IPS-18a (cell line): ENCODE results near the gene PCDH12.

Source experiments
- H3K27ac ChIP-seq: one replicate; pipeline ENCODE4 v1.5.1; 2013; ENCODE audit warnings: low read length
- H3K27me3 ChIP-seq: one replicate; pipeline ENCODE4 v1.6.1; 2013; ENCODE audit warnings: mild to moderate bottlenecking, low read length; ENCODE audit not compliant: control insufficient read depth, insufficient read depth
- H3K36me3 ChIP-seq: one replicate; pipeline ENCODE4 v1.6.1; 2013; ENCODE audit warnings: low read depth, low read length; ENCODE audit not compliant: control insufficient read depth
- H3K4me1 ChIP-seq: one replicate; pipeline ENCODE4 v1.6.1; 2013; ENCODE audit warnings: low read depth, low read length; ENCODE audit not compliant: control insufficient read depth
- H3K4me3 ChIP-seq: one replicate; pipeline ENCODE4 v1.5.1; 2013; ENCODE audit warnings: low read length
- H3K9ac ChIP-seq: one replicate; pipeline ENCODE4 v1.6.1; 2013; ENCODE audit warnings: mild to moderate bottlenecking, low read length, moderate library complexity
- H3K9me3 ChIP-seq: one replicate; pipeline ENCODE4 v1.6.1; 2013; ENCODE audit warnings: low read depth, low read length; ENCODE audit not compliant: control insufficient read depth

The PCDH12 gene

GRCh38 chr5:141914797-141915196 is 43.2 kb downstream of the PCDH12 start:
- no peak overlapping the region for H3K9ac ChIP-seq
- peaks cover 15% of the 10 kb centered on the region for H3K4me1 ChIP-seq
- H3K9me3 ChIP-seq, result no peaks in the 10 kb centered on the region
- H3K27ac ChIP-seq, result no peak overlapping the region
- peaks cover 14% of the 10 kb centered on the region for H3K27me3 ChIP-seq
- no peaks in the 10 kb centered on the region for H3K36me3 ChIP-seq
- no peak overlapping the region for H3K4me3 ChIP-seq

GRCh38 chr5:141914199-141914743 is 43.7 kb downstream of the PCDH12 start:
- H3K27me3 ChIP-seq, result peaks cover 14% of the 10 kb centered on the region
- no peaks in the 10 kb centered on the region for H3K36me3 ChIP-seq
- no peaks in the 10 kb centered on the region for H3K9me3 ChIP-seq
- peak overlapping the region; percentile 48 for H3K4me3 ChIP-seq
- H3K27ac ChIP-seq, result no peak overlapping the region
- peaks cover 15% of the 10 kb centered on the region for H3K4me1 ChIP-seq
- H3K9ac ChIP-seq, result peak overlapping the region; percentile 4

- Histone ChIP-seq H3K4me3 (peak overlapping the region; percentile 48), H3K9ac (peak overlapping the region; percentile 4), H3K9me3 (no peaks in the 10 kb centered on the region), H3K4me1 (peaks cover 15% of the 10 kb centered on the region), H3K36me3 (no peaks in the 10 kb centered on the region), H3K27ac (no peak overlapping the region), H3K27me3 (peaks cover 14% of the 10 kb centered on the region)
Observed at GRCh38 chr5:141913560-141914198, 44.3 kb downstream of the PCDH12 start.

- Histone ChIP-seq H3K9me3 (no peaks in the 10 kb centered on the region), H3K27me3 (peaks cover 14% of the 10 kb centered on the region), H3K36me3 (no peaks in the 10 kb centered on the region), H3K4me1 (peaks cover 8% of the 10 kb centered on the region), H3K9ac (no peak overlapping the region), H3K27ac (no peak overlapping the region), H3K4me3 (no peak overlapping the region)
Observed at GRCh38 chr5:141910271-141910673, 47.7 kb downstream of the PCDH12 start.

GRCh38 chr5:141909212-141909611 is 48.8 kb downstream of the PCDH12 start:
- H3K27me3 ChIP-seq, result peaks cover 14% of the 10 kb centered on the region
- H3K4me1 ChIP-seq, result peaks cover 8% of the 10 kb centered on the region
- H3K9ac ChIP-seq, result no peak overlapping the region
- no peaks in the 10 kb centered on the region for H3K9me3 ChIP-seq
- H3K27ac ChIP-seq, result no peak overlapping the region
- no peak overlapping the region for H3K4me3 ChIP-seq
- H3K36me3 ChIP-seq, result no peaks in the 10 kb centered on the region

GRCh38 chr5:141908796-141909195 is 49.2 kb downstream of the PCDH12 start:
- Histone ChIP-seq H3K4me1 (peaks cover 7% of the 10 kb centered on the region), H3K9me3 (no peaks in the 10 kb centered on the region), H3K27ac (no peak overlapping the region), H3K36me3 (no peaks in the 10 kb centered on the region), H3K27me3 (peaks cover 11% of the 10 kb centered on the region), H3K9ac (no peak overlapping the region), H3K4me3 (no peak overlapping the region)

GRCh38 chr5:141906972-141907371 is 51.0 kb downstream of the PCDH12 start:
- H3K27ac ChIP-seq, result no peak overlapping the region
- H3K27me3 ChIP-seq, result no peaks in the 10 kb centered on the region
- no peak overlapping the region for H3K4me3 ChIP-seq
- H3K4me1 ChIP-seq, result no peaks in the 10 kb centered on the region
- H3K9ac ChIP-seq, result no peak overlapping the region
- H3K36me3 ChIP-seq, result no peaks in the 10 kb centered on the region
- no peaks in the 10 kb centered on the region for H3K9me3 ChIP-seq

- Histone ChIP-seq H3K9ac (no peak overlapping the region), H3K4me3 (no peak overlapping the region), H3K27me3 (no peaks in the 10 kb centered on the region), H3K4me1 (no peaks in the 10 kb centered on the region), H3K36me3 (no peaks in the 10 kb centered on the region), H3K27ac (no peak overlapping the region), H3K9me3 (no peaks in the 10 kb centered on the region)
Observed at GRCh38 chr5:141906517-141906916, 51.5 kb downstream of the PCDH12 start.

- Histone ChIP-seq H3K9ac (no peak overlapping the region), H3K4me3 (no peak overlapping the region), H3K4me1 (no peaks in the 10 kb centered on the region), H3K27me3 (no peaks in the 10 kb centered on the region), H3K36me3 (no peaks in the 10 kb centered on the region), H3K27ac (no peak overlapping the region), H3K9me3 (no peaks in the 10 kb centered on the region)
Observed at GRCh38 chr5:141904551-141904950, 53.5 kb downstream of the PCDH12 start.

- Histone ChIP-seq H3K9ac (no peak overlapping the region), H3K4me1 (no peaks in the 10 kb centered on the region), H3K9me3 (no peaks in the 10 kb centered on the region), H3K4me3 (no peak overlapping the region), H3K27ac (no peak overlapping the region), H3K27me3 (no peaks in the 10 kb centered on the region), H3K36me3 (no peaks in the 10 kb centered on the region)
Observed at GRCh38 chr5:141903261-141903660, 54.7 kb downstream of the PCDH12 start.

- Histone ChIP-seq H3K27me3 (no peaks in the 10 kb centered on the region), H3K9ac (no peak overlapping the region), H3K27ac (no peak overlapping the region)
Observed at GRCh38 chr5:141902015-141902814, 55.8 kb downstream of the PCDH12 start.

More at GRCh38 chr5:141902015-141902814, 55.8 kb downstream of the PCDH12 start:
- Histone ChIP-seq H3K4me3 (no peak overlapping the region), H3K36me3 (no peaks in the 10 kb centered on the region), H3K9me3 (no peaks in the 10 kb centered on the region), H3K4me1 (no peaks in the 10 kb centered on the region)
